SHP77 (cell line): ENCODE data around the gene GAD2.

ENCODE experiments used
- DNase-seq, 2 experiments: peaks; one replicate each; lab custom pipeline; 2025; lab: John Stamatoyannopoulos, UW

The GAD2 gene

GRCh38 chr10:26216585-26217395, at the start of gene GAD2:
GAD2 (plus strand) TSS chr10:26216774; CDS start chr10:26216810, 36 bp downstream.
- DNase-seq: no peak

GRCh38 chr10:26169466-26169865, 47.1 kb upstream of the GAD2 start:
- no peak for DNase-seq

- DNase-seq: no peak
Observed at GRCh38 chr10:26172131-26172530, 44.4 kb upstream of the GAD2 start.

- DNase-seq: no peak
Observed at GRCh38 chr10:26173837-26174236, 42.7 kb upstream of the GAD2 start.

- no peak for DNase-seq
Observed at GRCh38 chr10:26177341-26177740, 39.2 kb upstream of the GAD2 start.

GRCh38 chr10:26194275-26194674, 22.3 kb upstream of the GAD2 start:
- no peak for DNase-seq

GRCh38 chr10:26197248-26197647, 19.3 kb upstream of the GAD2 start:
- DNase-seq: no peak

GRCh38 chr10:26198119-26198518, 18.5 kb upstream of the GAD2 start:
- no peak for DNase-seq

- no peak for DNase-seq
Observed at GRCh38 chr10:26199841-26200240, 16.7 kb upstream of the GAD2 start.

GRCh38 chr10:26205223-26205622, 11.4 kb upstream of the GAD2 start:
- DNase-seq: no peak

- no peak for DNase-seq
Observed at GRCh38 chr10:26211781-26212444, 4.7 kb upstream of the GAD2 start.

- no peak for DNase-seq
Observed at GRCh38 chr10:26212511-26212910, 4.1 kb upstream of the GAD2 start.

- DNase-seq: no peak
Observed at GRCh38 chr10:26213157-26213800, 3.3 kb upstream of the GAD2 start.

GRCh38 chr10:26214004-26214403, 2.6 kb upstream of the GAD2 start:
- no peak for DNase-seq

GRCh38 chr10:26214551-26215395, 1.8 kb upstream of the GAD2 start:
- DNase-seq: no peak

GRCh38 chr10:26215396-26215934, 1.1 kb upstream of the GAD2 start:
- no peak for DNase-seq

- no peak for DNase-seq
Observed at GRCh38 chr10:26215935-26216584, 514 bp upstream of the GAD2 start.

- DNase-seq: no peak
Observed at GRCh38 chr10:26217396-26218086, 967 bp downstream of the GAD2 start.

- DNase-seq: no peak
Observed at GRCh38 chr10:26219676-26220075, 3.1 kb downstream of the GAD2 start.

GRCh38 chr10:26220901-26221300, 4.3 kb downstream of the GAD2 start:
- DNase-seq: no peak

- DNase-seq: no peak
Observed at GRCh38 chr10:26221541-26221940, 5.0 kb downstream of the GAD2 start.
